HCT116 (cell line): ENCODE results near the gene PLXNC1. TPM values are rescaled to one million over a fixed set of nuclear protein-coding genes. Genes with fewer than 3 reads are reported as not detected.

Experiments used
- ATAC-seq: fragments of 200-7000 bp; cut with Tn5 transposase; 2 replicates; pipeline ENCODE4 v1.9.1; 2020; ENCODE audit warnings: mild to moderate bottlenecking, moderate library complexity
- BruUV-seq: library from RNA; stranded (reverse); fragments of 400-500 nt; replicated peaks from 2 replicates; lab custom pipeline; 2021; lab: Mats Ljungman, UMichigan
- CTCF ChIA-PET: fragments of 300-600 bp; sonication (Branson Sonifier 250); formaldehyde crosslinking; loops from one replicate; lab custom pipeline; 2021; ENCODE audit warnings: antibody characterized with exemption; lab: Charles Lee
- POLR2A ChIA-PET: fragments of 300-600, 350-600 bp; sonication (Branson Sonifier 250); formaldehyde crosslinking; loops from one replicate; lab custom pipeline; 2021; ENCODE audit warnings: antibody characterized with exemption; lab: Charles Lee
- RAD21 ChIA-PET, 2 experiments: fragments of 300-600 bp; sonication (Branson Sonifier 250); formaldehyde crosslinking; loops; one replicate each; lab custom pipeline; 2023; ENCODE audit warnings: low total read pairs in 2 of 2; ENCODE audit not compliant: uncharacterized antibody in 2 of 2, unreplicated experiment in 2 of 2, low non-redundant PET in 1 of 2; lab: Charles Lee
- DNase-seq: peaks from one replicate; pipeline ENCODE4 v3.0.0-alpha.2; 2010; ENCODE audit warnings: low read depth, low spot score
- H2AFZ ChIP-seq: fragments of 200-600 bp; shearing (Covaris generic), sonication (generic); 2 replicates; pipeline ENCODE4 v1.6.1; 2017; ENCODE audit warnings: low read depth, mixed run types, mixed read lengths, antibody characterized with exemption, low read length; ENCODE audit not compliant: poor library complexity, severe bottlenecking
- H3K27ac ChIP-seq: 2 replicates; pipeline ENCODE4 v1.5.1; 2012; ENCODE audit warnings: low read depth, low read length
- H3K27me3 ChIP-seq: fragments of 200-600 bp; sonication (generic); 2 replicates; pipeline ENCODE4 v1.6.1; 2016; ENCODE audit warnings: mixed run types, low read length, mixed read lengths; ENCODE audit not compliant: insufficient read depth
- H3K36me3 ChIP-seq, 2 experiments: fragments of 200-500 bp in 1 of 2; fragments of 200-600 bp in 1 of 2; sonication (Bioruptor generic) in 1 of 2; sonication (generic) in 1 of 2; 2 replicates each; pipeline versions ENCODE4 v1.5.1 to v1.6.1; 2014 to 2016; ENCODE audit warnings: low read length in 2 of 2, inconsistent platforms in 1 of 2, mixed read lengths in 1 of 2, mixed run types in 1 of 2; ENCODE audit not compliant: insufficient read depth in 2 of 2, control insufficient read depth in 1 of 2
- H3K4me1 ChIP-seq, 2 experiments: fragments of 200-600 bp in 1 of 2; sonication (generic) in 1 of 2; 2 replicates each; pipeline versions ENCODE4 v1.5.1 to v1.6.1; 2012 to 2017; ENCODE audit warnings: low read length in 2 of 2, inconsistent platforms in 1 of 2, mild to moderate bottlenecking in 1 of 2, mixed read lengths in 1 of 2, mixed run types in 1 of 2, moderate library complexity in 1 of 2; ENCODE audit not compliant: insufficient read depth in 2 of 2, control insufficient read depth in 1 of 2
- H3K4me2 ChIP-seq: fragments of 200-600 bp; sonication (generic); 2 replicates; pipeline ENCODE4 v1.6.1; 2017; ENCODE audit warnings: mixed run types, low read length, mixed read lengths
- H3K4me3 ChIP-seq, 2 experiments: fragments of 200-600 bp in 1 of 2; sonication (generic) in 1 of 2; replicated peaks in 1 of 2; 2 replicates each; pipeline ENCODE4 v1.5.1; 2011 to 2016; ENCODE audit warnings: low read length in 2 of 2, control low read depth in 1 of 2, low read depth in 1 of 2, mild to moderate bottlenecking in 1 of 2, mixed read lengths in 1 of 2, mixed run types in 1 of 2
- H3K79me2 ChIP-seq: fragments of 200-600 bp; sonication (generic); 2 replicates; pipeline ENCODE4 v1.6.1; 2017; ENCODE audit warnings: mild to moderate bottlenecking, mixed run types, low read length, moderate library complexity, mixed read lengths; ENCODE audit not compliant: insufficient read depth
- H3K9ac ChIP-seq: fragments of 200-600 bp; sonication (generic); 2 replicates; pipeline ENCODE4 v1.6.1; 2016; ENCODE audit warnings: low read length, mixed read lengths
- H3K9me2 ChIP-seq: fragments of 200-600 bp; sonication (generic), shearing (Covaris generic); 2 replicates; pipeline ENCODE4 v1.6.1; 2017; ENCODE audit warnings: mixed run types, mild to moderate bottlenecking, moderate library complexity; ENCODE audit not compliant: insufficient read depth
- H3K9me3 ChIP-seq, 2 experiments: fragments of 200-500 bp in 1 of 2; fragments of 200-600 bp in 1 of 2; sonication (Bioruptor generic) in 1 of 2; sonication (generic) in 1 of 2; 2 replicates each; pipeline ENCODE4 v1.6.1; 2014 to 2017; ENCODE audit warnings: low read length in 2 of 2, mixed read lengths in 2 of 2, inconsistent platforms in 1 of 2, low read depth in 1 of 2, mild to moderate bottlenecking in 1 of 2, mixed run types in 1 of 2, moderate library complexity in 1 of 2; ENCODE audit not compliant: control insufficient read depth in 1 of 2, insufficient read depth in 1 of 2
- H4K20me1 ChIP-seq: fragments of 200-600 bp; sonication (generic), shearing (Covaris generic); 2 replicates; pipeline ENCODE4 v1.6.1; 2017; ENCODE audit warnings: mixed run types, mild to moderate bottlenecking, moderate library complexity; ENCODE audit not compliant: insufficient read depth
- CBX3 ChIP-seq: IDR thresholded peaks from 2 replicates; pipeline ENCODE4 v1.6.1; 2012; ENCODE audit warnings: low read depth
- CEBPB ChIP-seq: IDR thresholded peaks from 2 replicates; pipeline ENCODE4 v1.6.1; 2012; ENCODE audit warnings: low read depth
- EGR1 ChIP-seq: IDR thresholded peaks from 2 replicates; pipeline ENCODE4 v1.6.1; 2012; ENCODE audit warnings: low read depth
- EZH2phosphoT487 ChIP-seq: fragments of 200-600 bp; IDR thresholded peaks from 2 replicates; pipeline ENCODE4 v1.6.1; 2018; ENCODE audit warnings: antibody characterized with exemption, borderline replicate concordance
- REST ChIP-seq: IDR thresholded peaks from 2 replicates; pipeline ENCODE4 v1.6.1; 2012; ENCODE audit warnings: low read depth
- TCF7L2 ChIP-seq: IDR thresholded peaks from 2 replicates; pipeline ENCODE4 v1.7.0; 2011; ENCODE audit warnings: borderline replicate concordance, inconsistent platforms; ENCODE audit not compliant: insufficient read depth, insufficient read length; ENCODE audit errors: extremely low read depth
- YY1 ChIP-seq: IDR thresholded peaks from 2 replicates; pipeline ENCODE4 v1.6.1; 2011; ENCODE audit warnings: low read length, low read depth, moderate library complexity, mild to moderate bottlenecking; ENCODE audit not compliant: insufficient replicate concordance; ENCODE audit errors: extremely low read depth
- ZBTB33 ChIP-seq: IDR thresholded peaks from 2 replicates; pipeline ENCODE4 v1.6.1; 2011; ENCODE audit warnings: mild to moderate bottlenecking, low read length, moderate library complexity; ENCODE audit not compliant: insufficient replicate concordance; ENCODE audit errors: extremely low read depth
- intact Hi-C: fragments of 100-400 bp; cut with micrococcal nuclease; formaldehyde crosslinking; loops from 2 replicates; pipeline ENCODE4 v1.10.0; 2022
- total RNA-seq: library from RNA; stranded (reverse); gene quantifications from one replicate; pipeline ENCODE4 v1.2.1, GENCODE V29; 2021; ENCODE audit not compliant: unreplicated experiment
- TF ChIP-seq, protein P1 (sequence below): IDR thresholded peaks from 2 replicates; pipeline ENCODE4 v1.6.1; 2012

The PLXNC1 gene
- total RNA-seq, 1 experiment from 2014 or later: 0.25 TPM

GRCh38 chr12:94304566-94305061 is 156.2 kb downstream of the PLXNC1 start:
- ChIA-PET POLR2A (no interaction called here), CTCF (no interaction called here), RAD21 (no interaction called here)
- Histone ChIP-seq H3K4me1 (peaks cover 7 to 12% of the 10 kb centered on the region in 2 experiments; a peak in 3 of 4 replicates), H3K36me3 (peaks cover 0 to 39% of the 10 kb centered on the region in 2 experiments; a peak in 2 of 4 replicates), H3K27me3 (no peaks in the 10 kb centered on the region), H3K4me2 (no peak overlapping the region), H4K20me1 (no peaks in the 10 kb centered on the region), H3K9me2 (no peaks in the 10 kb centered on the region), H3K79me2 (no peaks in the 10 kb centered on the region), H3K9me3 (no peaks in the 10 kb centered on the region), H3K27ac (no peak overlapping the region), H3K4me3 (no peak overlapping the region), H2AFZ (no peak overlapping the region), H3K9ac (no peak overlapping the region)
- BruUV-seq: no TSS peak
- TF ChIP-seq EGR1: no peak
- TF ChIP-seq CEBPB: no peak
- TF ChIP-seq EZH2phosphoT487: no peak
- no peak for TF ChIP-seq TCF7L2
- no peak for TF ChIP-seq CBX3
- TF ChIP-seq, protein P1, sequence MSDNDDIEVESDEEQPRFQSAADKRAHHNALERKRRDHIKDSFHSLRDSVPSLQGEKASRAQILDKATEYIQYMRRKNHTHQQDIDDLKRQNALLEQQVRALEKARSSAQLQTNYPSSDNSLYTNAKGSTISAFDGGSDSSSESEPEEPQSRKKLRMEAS: no peak
- TF ChIP-seq REST: no peak
- TF ChIP-seq ZBTB33: no peak
- no peak for TF ChIP-seq YY1
- DNase-seq: no peak
- intact Hi-C loops: no loop called here
- no peak for ATAC-seq
